8988T (cell line): ENCODE measurements around the gene GAN.
"Not testable (repeated sequence)": the region's sequence is repeated elsewhere in the genome, so short reads cannot be mapped to it uniquely, and the experiment has no call there.

Source experiments
- DNase-seq: peaks from one replicate; pipeline ENCODE4 v3.0.0; 2011

The GAN gene

DNA sequence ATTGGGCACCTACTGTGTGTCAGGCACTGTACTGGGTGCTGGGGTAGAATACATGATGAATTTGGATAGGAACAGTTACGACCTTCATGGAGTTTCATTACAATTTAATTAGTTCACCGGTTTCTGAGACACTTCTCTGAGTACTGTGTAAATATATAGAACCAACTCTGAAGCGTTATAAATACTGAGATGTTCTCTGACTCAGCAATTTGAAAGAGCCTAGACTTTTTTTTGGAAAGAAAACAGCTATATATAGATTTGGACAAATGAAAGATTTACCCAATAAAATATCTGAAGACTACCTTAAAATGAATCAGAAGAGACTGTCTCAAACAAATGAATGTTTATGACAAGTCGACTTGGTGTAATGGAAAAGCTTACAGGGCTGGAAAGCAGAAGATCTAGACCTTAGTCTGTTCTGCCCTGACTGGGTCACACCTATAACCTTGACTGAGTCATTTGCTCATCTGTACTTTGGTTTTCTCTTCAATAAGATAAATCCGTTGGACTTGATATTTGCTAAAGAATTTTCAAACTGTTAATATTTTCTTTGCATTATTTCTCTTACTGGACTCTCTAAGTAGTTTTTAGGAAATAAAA, 4.6 kb upstream of the GAN start:
- no peak for DNase-seq

- DNase-seq: no peak
Measured at GRCh38 chr16:81311762-81312161, 3.0 kb upstream of the GAN start.

DNA sequence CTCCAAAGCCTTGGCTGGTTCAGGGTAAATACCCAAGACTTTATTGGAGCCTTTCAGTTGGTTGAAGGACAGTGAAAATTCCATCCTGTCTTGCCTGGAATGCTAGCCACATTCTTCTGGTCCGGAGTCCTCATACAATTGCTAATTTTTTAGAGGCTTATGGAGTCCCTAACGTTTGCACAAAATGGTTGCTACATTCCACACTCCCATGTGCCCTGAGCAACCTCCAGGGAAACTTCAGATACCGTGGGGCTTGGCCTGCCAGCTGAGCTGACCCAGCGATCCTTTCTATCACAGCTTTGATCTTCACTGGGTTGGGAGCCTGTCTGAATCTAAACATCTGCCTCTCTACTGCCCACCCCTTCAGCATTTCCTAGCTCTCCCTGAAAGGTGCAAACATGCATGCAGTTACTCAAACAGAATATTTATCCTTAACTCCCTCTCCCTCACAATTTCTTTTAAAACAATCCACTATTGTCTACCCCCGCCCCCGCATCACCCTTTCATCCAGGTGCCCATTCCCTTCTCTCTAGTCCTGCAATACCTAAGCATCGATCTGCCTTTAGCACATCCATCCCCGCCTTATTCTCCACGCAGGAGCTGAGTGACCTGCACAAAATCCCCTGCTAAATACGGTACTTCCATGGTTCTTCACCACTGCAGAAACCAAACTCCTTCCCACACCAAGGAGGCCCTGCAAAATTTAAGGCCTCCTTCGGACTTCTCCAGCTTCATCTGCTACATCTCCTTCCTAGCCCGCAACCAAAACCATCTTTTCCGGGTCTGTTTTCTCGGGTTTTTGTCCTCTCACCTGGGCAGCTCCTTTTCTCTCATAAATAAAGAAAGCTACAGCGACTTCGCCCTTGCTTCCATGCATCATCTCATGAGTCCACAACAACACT, 810 bp upstream of the GAN start:
- DNase-seq: no peak

GRCh38 chr16:81315271-81316175, 761 bp downstream of the GAN start:
- DNase-seq: no peak

GRCh38 chr16:81316176-81316496, 1.4 kb downstream of the GAN start:
- DNase-seq: no peak

- DNase-seq: no peak
Measured at GRCh38 chr16:81318711-81319110, 3.9 kb downstream of the GAN start.

GRCh38 chr16:81319221-81319912, 4.6 kb downstream of the GAN start:
- DNase-seq: no peak

DNA sequence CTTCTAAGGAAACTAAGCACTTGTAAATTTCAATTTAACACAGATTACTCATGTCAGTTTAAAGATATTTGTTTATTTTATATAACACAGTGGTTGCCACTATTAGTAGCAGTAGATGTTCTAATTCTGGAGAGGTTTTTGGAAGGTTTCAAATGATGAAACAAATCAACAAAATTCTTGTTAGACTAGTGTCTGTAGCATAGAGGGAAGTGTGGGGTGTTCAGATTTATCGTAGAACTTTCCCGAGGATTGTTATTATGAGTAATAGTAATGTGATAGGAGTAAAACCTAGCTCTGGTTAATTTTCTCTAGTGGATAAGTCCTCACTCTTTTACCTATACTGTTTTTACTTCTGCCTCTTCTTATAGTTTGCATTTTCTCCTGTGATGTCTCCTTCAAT, 6.3 kb downstream of the GAN start:
- DNase-seq: no peak

GRCh38 chr16:81321536-81321935, 6.8 kb downstream of the GAN start:
- DNase-seq: no peak

DNA sequence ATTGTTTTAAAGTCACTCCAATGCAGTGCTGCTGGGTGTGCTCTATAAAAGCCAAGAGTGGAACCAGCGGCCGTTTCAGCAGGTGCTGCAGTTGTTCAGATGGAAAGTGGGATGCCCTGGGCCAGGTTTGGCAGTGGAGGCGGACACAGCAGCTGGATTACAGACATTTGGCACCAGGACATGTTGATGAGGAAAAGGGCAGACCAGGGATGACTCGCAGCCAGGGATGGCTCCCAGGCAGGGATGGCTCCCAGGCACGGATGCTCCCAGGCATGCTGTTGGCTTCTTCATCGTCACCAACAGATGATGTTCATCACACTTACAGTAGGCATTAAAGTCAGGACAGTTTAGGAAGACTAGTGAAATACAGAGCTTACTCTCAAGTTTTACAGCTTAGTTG, 10.0 kb downstream of the GAN start:
- DNase-seq: no peak

GRCh38 chr16:81327011-81327410, 12.2 kb downstream of the GAN start:
- DNase-seq: no peak

GRCh38 chr16:81327447-81328196, 12.9 kb downstream of the GAN start:
- no peak for DNase-seq

DNA sequence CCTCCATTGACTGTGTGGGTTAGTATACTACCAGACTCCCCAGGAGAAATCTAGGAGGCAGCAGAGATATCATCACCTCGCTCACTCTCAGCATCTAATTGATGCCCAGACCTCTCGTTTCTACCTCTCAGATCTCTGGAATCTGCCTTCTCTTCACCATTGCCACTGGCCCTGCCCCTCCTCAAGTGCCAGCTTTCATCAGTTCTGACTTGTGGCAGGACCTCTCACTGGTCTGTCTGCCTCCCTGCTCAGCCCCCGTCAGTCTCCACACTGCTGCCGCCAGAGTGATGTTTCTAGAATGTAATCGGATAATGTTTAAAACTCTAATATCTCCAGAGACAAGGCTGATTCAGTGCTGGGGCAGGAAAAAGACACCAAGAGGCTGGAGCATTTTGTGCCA, 15.2 kb downstream of the GAN start:
- no peak for DNase-seq

- no peak for DNase-seq
Measured at GRCh38 chr16:81333356-81333755, 18.6 kb downstream of the GAN start.

DNA sequence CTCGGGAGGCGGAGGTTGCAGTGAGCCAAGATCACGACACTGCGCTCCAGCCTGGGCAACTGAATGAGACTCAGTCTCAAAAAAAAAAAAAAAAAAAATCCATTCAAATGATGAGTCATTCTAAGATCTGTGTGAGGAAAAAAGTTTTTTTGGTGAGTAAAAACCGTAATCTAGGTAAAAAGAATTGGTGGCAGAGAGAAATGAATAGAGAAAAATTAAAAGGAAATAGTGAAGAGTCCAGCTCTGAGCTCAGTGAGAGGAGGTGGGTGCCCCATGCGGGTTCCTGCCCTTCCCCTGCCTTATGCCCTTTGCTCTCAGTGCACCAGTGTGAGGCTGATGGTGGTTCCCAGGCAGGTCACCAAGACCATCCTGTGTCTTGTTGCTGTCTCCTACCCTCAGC, 20.9 kb downstream of the GAN start:
- DNase-seq: no peak

DNA sequence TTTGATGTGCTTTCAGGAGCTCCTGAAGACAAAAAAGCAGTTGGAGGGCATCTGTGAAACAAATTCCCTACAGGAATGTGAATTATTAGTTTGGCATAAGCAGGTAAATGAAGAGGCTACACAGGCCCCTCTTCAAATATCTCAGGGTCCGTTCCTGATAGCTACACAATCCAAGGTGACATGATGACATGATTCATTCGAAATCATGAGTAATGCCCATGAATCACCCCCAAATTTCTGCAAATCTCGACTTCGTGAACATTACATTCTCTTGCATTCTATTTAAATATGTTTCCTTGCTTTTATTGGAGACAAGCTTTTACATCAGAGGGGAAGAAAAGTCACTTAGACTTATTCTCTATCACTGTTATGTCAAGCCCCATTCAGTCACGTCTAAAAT, 22.3 kb downstream of the GAN start:
- DNase-seq: no peak

DNA sequence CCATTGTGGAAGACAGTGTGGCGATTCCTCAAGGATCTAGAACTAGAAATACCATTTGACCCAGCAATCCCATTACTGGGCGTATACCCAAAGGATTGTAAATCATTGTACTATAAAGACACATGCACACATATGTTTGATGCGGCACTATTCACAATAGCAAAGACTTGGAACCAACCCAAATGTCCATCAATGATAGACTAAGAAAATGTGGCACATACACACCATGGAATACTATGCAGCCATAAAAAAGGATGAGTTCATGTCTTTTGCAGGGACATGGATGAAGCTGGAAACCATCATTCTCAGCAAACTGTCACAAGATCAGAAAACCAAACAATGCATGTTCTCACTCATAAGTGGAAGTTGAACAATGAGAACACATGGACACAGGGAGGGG, 30.4 kb downstream of the GAN start:
- not testable (repeated sequence) for DNase-seq

GRCh38 chr16:81347425-81347824, 32.7 kb downstream of the GAN start:
- no peak for DNase-seq

- no peak for DNase-seq
Measured at GRCh38 chr16:81349608-81350305, 35.0 kb downstream of the GAN start.

DNA sequence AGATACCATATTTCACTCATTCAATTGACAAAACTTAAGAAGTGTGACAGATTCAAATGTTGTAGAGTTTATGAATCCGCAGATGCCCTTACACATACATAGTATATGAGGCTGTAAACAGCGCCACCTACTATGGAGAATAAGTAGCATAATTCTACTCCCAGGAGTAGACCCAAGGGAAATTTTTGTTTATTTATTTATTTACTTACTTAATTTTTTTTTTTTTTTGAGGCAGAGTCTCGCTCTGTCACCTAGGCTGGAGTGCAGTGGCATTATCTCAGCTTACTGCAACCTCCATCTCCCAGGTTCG, 35.5 kb downstream of the GAN start:
- DNase-seq: no peak

DNA sequence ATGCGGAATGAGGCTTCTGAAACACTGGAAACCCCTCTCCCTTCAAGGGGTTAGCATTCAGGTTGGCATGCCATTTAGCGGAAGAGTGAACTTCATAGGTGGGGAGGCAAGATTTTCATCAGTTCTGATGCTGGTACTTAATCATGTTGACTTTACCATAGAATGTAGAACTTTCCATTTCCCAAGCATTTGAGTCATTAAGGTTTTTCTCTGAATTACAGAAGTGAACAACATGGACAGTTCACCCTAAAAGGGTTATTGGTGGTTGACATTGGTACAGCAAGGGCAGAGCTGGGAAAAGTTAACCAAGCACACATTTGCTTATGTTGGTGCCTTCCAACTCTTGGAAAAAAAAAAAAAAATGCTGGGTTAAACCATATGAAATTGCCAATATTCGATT, 39.1 kb downstream of the GAN start:
- DNase-seq: no peak

- no peak for DNase-seq
Measured at GRCh38 chr16:81357711-81358260, 43.0 kb downstream of the GAN start.
